ENCODE data around the gene CISD3.
A peak's percentile ranks its signal among the peaks of the same experiment; 100 is the strongest.

The CISD3 gene

GRCh38 chr17:38702916-38703741 lies 27.0 kb upstream of the CISD3 start:
- H3K27me3 Mint-ChIP-seq, result no peaks in the 10 kb centered on the region
- H3K36me3 Mint-ChIP-seq (ENCODE audit: insufficient read depth), result peaks cover 26% of the 10 kb centered on the region
- peak overlapping the region; percentile 95 for H3K4me3 Mint-ChIP-seq
- peak overlapping the region; percentile 97 for H3K27ac Mint-ChIP-seq (ENCODE audit: low read depth)
- H3K4me1 Mint-ChIP-seq, result peaks cover 54% of the 10 kb centered on the region
- ATAC-seq (replicated peaks; ENCODE audit: extremely low read depth, poor library complexity, severe bottlenecking), result no peak
- H3K9me3 Mint-ChIP-seq, result no peaks in the 10 kb centered on the region
- DNase-seq (ENCODE audit: low spot score in 2 of 2), result no peak

- ATAC-seq (replicated peaks; ENCODE audit: extremely low read depth, poor library complexity, severe bottlenecking) (no peak), DNase-seq (ENCODE audit: low spot score in 2 of 2) (peak in 1 of 2 donors; percentile 28)
- H3K4me1 Mint-ChIP-seq, result peaks cover 60% of the 10 kb centered on the region
- no peaks in the 10 kb centered on the region for H3K27me3 Mint-ChIP-seq
- peak overlapping the region; percentile 97 for H3K27ac Mint-ChIP-seq (ENCODE audit: low read depth)
- no peaks in the 10 kb centered on the region for H3K9me3 Mint-ChIP-seq
- peaks cover 28% of the 10 kb centered on the region for H3K36me3 Mint-ChIP-seq (ENCODE audit: insufficient read depth)
- peak overlapping the region; percentile 95 for H3K4me3 Mint-ChIP-seq
These were observed 26.2 kb upstream of the CISD3 start for GRCh38 chr17:38703742-38704605.

GRCh38 chr17:38704606-38705522 lies 25.3 kb upstream of the CISD3 start, which contains the start of gene MLLT6:
Gene MLLT6 (plus strand): TSS chr17:38705273. CDS start chr17:38705633, 360 bp downstream.
- no peaks in the 10 kb centered on the region for H3K9me3 Mint-ChIP-seq
- peak within 1 kb of the TSS; percentile 95 for H3K4me3 Mint-ChIP-seq
- H3K27me3 Mint-ChIP-seq, result no peaks in the 10 kb centered on the region
- peak; percentile 68 to 76 for DNase-seq (ENCODE audit: low spot score in 2 of 2)
- H3K27ac Mint-ChIP-seq (ENCODE audit: low read depth), result peak within 1 kb of the TSS; percentile 97
- H3K4me1 Mint-ChIP-seq, result peaks cover 68% of the 10 kb centered on the region
- peak; percentile 47 for ATAC-seq (replicated peaks; ENCODE audit: extremely low read depth, poor library complexity, severe bottlenecking)
- peaks cover 35% of the 10 kb centered on the region for H3K36me3 Mint-ChIP-seq (ENCODE audit: insufficient read depth)

GRCh38 chr17:38705523-38705802 lies 24.7 kb upstream of the CISD3 start:
- H3K4me3 Mint-ChIP-seq, result peak overlapping the region; percentile 95
- DNase-seq (ENCODE audit: low spot score in 2 of 2) (no peak), ATAC-seq (replicated peaks; ENCODE audit: extremely low read depth, poor library complexity, severe bottlenecking) (no peak)
- H3K4me1 Mint-ChIP-seq, result peaks cover 71% of the 10 kb centered on the region
- no peaks in the 10 kb centered on the region for H3K9me3 Mint-ChIP-seq
- H3K27ac Mint-ChIP-seq (ENCODE audit: low read depth), result no peak overlapping the region
- H3K36me3 Mint-ChIP-seq (ENCODE audit: insufficient read depth), result peaks cover 41% of the 10 kb centered on the region
- no peaks in the 10 kb centered on the region for H3K27me3 Mint-ChIP-seq

GRCh38 chr17:38705803-38706504 lies 24.2 kb upstream of the CISD3 start:
- no peak for ATAC-seq (replicated peaks; ENCODE audit: extremely low read depth, poor library complexity, severe bottlenecking)
- no peaks in the 10 kb centered on the region for H3K27me3 Mint-ChIP-seq
- peaks cover 75% of the 10 kb centered on the region for H3K4me1 Mint-ChIP-seq
- peaks cover 46% of the 10 kb centered on the region for H3K36me3 Mint-ChIP-seq (ENCODE audit: insufficient read depth)
- DNase-seq (ENCODE audit: low spot score in 2 of 2), result no peak
- H3K27ac Mint-ChIP-seq (ENCODE audit: low read depth), result peak overlapping the region; percentile 79
- H3K9me3 Mint-ChIP-seq, result no peaks in the 10 kb centered on the region
- peak overlapping the region; percentile 95 for H3K4me3 Mint-ChIP-seq

GRCh38 chr17:38706505-38707216 lies 23.5 kb upstream of the CISD3 start:
- DNase-seq (ENCODE audit: low spot score in 2 of 2), result no peak
- Mint-ChIP-seq H3K27ac (ENCODE audit: low read depth) (peak overlapping the region; percentile 79), H3K4me3 (peak overlapping the region; percentile 95), H3K9me3 (no peaks in the 10 kb centered on the region), H3K36me3 (ENCODE audit: insufficient read depth) (peaks cover 43% of the 10 kb centered on the region), H3K4me1 (peaks cover 76% of the 10 kb centered on the region), H3K27me3 (no peaks in the 10 kb centered on the region)
- no peak for ATAC-seq (replicated peaks; ENCODE audit: extremely low read depth, poor library complexity, severe bottlenecking)

GRCh38 chr17:38707678-38708351 lies 22.3 kb upstream of the CISD3 start:
- Mint-ChIP-seq H3K4me3 (peak overlapping the region; percentile 95), H3K4me1 (peaks cover 77% of the 10 kb centered on the region), H3K27me3 (no peaks in the 10 kb centered on the region), H3K36me3 (ENCODE audit: insufficient read depth) (peaks cover 41% of the 10 kb centered on the region), H3K27ac (ENCODE audit: low read depth) (peak overlapping the region; percentile 29), H3K9me3 (no peaks in the 10 kb centered on the region)
- no peak for ATAC-seq (replicated peaks; ENCODE audit: extremely low read depth, poor library complexity, severe bottlenecking)
- DNase-seq (ENCODE audit: low spot score in 2 of 2), result no peak

- no peak for DNase-seq (ENCODE audit: low spot score in 2 of 2)
- H3K9me3 Mint-ChIP-seq, result no peaks in the 10 kb centered on the region
- H3K27me3 Mint-ChIP-seq, result no peaks in the 10 kb centered on the region
- H3K27ac Mint-ChIP-seq (ENCODE audit: low read depth), result peak overlapping the region; percentile 87
- no peak overlapping the region for H3K4me3 Mint-ChIP-seq
- peaks cover 48% of the 10 kb centered on the region for H3K36me3 Mint-ChIP-seq (ENCODE audit: insufficient read depth)
- peaks cover 64% of the 10 kb centered on the region for H3K4me1 Mint-ChIP-seq
- no peak for ATAC-seq (replicated peaks; ENCODE audit: extremely low read depth, poor library complexity, severe bottlenecking)
These were observed 20.9 kb upstream of the CISD3 start for GRCh38 chr17:38709104-38709820.

- ATAC-seq (replicated peaks; ENCODE audit: extremely low read depth, poor library complexity, severe bottlenecking) (no peak), DNase-seq (ENCODE audit: low spot score in 2 of 2) (no peak)
- peaks cover 64% of the 10 kb centered on the region for H3K4me1 Mint-ChIP-seq
- no peaks in the 10 kb centered on the region for H3K9me3 Mint-ChIP-seq
- H3K4me3 Mint-ChIP-seq, result no peak overlapping the region
- peaks cover 48% of the 10 kb centered on the region for H3K36me3 Mint-ChIP-seq (ENCODE audit: insufficient read depth)
- no peaks in the 10 kb centered on the region for H3K27me3 Mint-ChIP-seq
- peak overlapping the region; percentile 87 for H3K27ac Mint-ChIP-seq (ENCODE audit: low read depth)
These were observed 20.1 kb upstream of the CISD3 start for GRCh38 chr17:38709864-38710603.

- DNase-seq (ENCODE audit: low spot score in 2 of 2) (no peak), ATAC-seq (replicated peaks; ENCODE audit: extremely low read depth, poor library complexity, severe bottlenecking) (no peak)
- no peaks in the 10 kb centered on the region for H3K27me3 Mint-ChIP-seq
- peak overlapping the region; percentile 87 for H3K27ac Mint-ChIP-seq (ENCODE audit: low read depth)
- H3K4me1 Mint-ChIP-seq, result peaks cover 64% of the 10 kb centered on the region
- H3K36me3 Mint-ChIP-seq (ENCODE audit: insufficient read depth), result peaks cover 51% of the 10 kb centered on the region
- H3K4me3 Mint-ChIP-seq, result no peak overlapping the region
- H3K9me3 Mint-ChIP-seq, result no peaks in the 10 kb centered on the region
These were observed 19.6 kb upstream of the CISD3 start for GRCh38 chr17:38710604-38710962.

Data from central memory CD8-positive, alpha-beta T cell (primary cell).